Measurements from ENCODE around the gene ZNF92.
"Not testable (repeated sequence)": the region's sequence is repeated elsewhere in the genome, so short reads cannot be mapped to it uniquely, and the experiment has no call there.

The ZNF92 gene

DNA sequence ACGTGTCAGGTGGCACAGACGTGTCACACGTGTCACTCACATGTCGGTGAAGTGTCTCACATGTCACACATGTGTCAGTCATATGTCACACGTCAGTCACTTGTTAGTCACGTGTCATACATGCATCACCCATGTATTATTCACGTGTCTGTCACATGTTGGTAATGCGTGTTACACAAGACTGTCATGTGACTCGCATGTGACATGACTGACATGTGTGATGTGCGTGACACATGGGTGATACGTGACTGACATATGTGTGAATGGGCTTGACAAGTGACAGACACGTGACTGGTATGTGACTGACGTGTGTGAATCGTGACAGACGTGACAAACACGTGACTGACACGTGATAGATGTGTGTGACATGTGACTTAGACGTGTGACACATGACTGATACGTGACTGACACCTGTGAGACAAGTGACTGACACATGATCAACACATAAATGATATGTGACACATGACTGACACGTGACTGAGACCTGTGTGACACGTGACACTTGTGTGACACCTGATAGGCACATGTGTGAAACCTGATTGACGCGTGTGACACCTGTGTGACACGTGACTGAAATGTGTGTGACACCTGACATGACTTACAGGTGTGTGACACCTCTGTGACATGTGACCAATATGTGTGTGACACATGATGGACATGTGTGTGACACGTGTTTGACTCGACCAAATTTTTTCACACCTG, 56.1 kb downstream of the ZNF92 start:
- DNase-seq (ENCODE audit: low read depth) = no peak

DNA sequence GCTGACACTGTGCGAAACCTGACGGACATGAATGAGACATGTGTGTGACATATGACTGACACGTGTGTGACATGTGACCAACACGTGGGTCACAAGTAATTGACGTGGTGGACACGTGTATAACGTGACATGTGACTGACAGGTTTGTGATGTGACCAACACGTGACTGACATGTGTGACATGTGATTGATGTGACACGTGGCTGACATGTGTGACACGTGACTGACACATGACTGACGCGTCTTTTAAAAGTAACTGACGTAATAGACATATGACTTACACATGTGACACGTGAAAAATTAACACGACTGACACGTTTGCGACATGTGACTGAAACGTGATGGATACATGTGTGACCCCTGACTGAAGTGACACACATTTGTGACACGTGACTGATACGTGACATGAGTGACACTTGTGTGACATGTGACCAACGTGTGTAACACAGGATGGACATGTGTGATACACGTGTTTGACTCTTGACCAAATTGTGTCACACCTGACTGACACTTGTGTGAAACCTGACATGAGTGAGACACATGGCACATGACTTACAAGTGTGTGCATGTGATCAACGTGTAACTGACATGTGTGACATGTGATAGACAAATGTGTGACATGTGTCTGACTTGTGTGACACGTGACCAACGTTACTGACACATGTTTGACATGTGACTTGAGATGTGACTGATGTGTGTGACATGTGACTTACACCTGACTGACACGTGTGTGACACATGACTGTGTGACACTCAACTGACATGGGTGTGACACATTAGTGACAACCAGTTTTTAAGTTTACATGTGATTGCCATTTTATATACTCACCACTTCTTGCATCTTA, 56.9 kb downstream of the ZNF92 start:
- no peak for DNase-seq (ENCODE audit: low read depth)

DNA sequence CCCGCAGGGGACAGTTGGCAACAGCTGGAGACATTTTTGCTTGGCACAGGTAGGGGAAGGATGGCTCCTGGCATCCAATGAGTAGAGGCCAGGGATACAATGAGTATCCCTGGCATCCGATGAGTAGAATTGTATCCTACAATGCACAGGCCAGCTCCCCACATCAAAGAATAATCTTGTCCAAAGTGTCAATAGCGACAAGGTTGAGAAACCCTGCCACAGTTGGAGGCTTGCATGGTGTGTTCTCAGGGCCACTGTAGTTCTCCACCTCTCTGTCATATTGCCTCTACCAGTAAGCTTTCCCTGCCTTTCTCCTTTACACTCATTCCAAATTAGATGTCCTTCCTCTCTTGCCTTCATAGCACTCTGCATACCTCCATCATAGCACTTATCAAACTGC, 60.7 kb downstream of the ZNF92 start:
- DNase-seq (ENCODE audit: low read depth) = no peak

DNA sequence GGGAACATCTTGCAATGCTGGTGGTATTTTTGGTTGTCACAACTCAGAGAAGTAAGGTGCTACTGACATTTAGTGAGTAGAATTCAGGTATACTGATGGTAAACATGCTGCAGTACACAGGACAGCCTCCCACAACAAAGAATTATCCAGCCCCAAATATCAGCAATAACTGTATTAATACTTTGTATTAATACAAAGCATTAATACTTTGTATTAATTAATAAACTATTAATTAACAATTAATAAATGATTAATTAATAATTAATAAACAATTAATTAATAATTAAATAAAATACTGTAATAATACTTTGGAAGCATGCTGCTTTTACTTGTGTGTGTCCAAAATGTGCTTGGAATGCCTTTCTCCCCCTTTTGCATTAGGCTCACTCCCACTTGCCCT, 62.5 kb downstream of the ZNF92 start:
- no peak for DNase-seq (ENCODE audit: low read depth)

DNA sequence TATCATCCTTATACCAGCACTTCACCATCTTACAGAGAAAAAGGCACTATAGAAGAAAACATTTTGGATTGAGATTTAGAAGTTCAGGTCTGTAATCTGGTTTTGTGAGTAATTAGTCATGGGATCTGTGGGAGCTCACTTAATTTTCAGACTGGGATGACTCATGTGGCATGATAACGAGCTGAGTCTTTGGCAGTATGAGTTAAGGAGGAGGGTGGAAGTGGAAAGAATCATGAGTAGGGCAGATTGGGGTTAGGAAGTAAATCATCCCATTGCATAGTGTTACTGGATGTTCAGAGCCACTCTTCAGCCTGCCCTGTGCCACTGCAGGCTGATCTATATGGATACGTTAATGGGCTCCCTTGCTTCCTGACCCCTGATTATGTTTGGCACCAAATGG, 64.9 kb downstream of the ZNF92 start:
- no peak for DNase-seq (ENCODE audit: low read depth)

DNA sequence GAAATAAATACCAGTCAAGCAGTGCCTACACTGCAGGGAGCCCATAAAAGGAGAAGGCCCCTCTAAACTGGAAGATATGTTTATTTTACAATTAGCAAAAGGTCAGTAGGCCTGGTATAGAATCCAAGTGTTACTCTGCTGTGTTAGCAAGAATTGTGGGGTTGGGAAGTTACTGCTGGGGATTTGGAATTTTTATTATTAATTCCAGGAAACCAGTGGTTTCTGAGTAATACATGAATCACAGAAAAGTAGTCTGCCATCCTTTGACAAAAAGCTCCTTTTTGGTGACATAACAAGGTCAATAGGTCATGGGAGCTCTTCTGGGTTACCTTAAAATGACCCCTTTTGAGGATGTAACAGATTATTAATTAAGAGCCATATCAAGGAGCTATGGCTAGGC, 67.4 kb downstream of the ZNF92 start:
- no peak for DNase-seq (ENCODE audit: low read depth)

DNA sequence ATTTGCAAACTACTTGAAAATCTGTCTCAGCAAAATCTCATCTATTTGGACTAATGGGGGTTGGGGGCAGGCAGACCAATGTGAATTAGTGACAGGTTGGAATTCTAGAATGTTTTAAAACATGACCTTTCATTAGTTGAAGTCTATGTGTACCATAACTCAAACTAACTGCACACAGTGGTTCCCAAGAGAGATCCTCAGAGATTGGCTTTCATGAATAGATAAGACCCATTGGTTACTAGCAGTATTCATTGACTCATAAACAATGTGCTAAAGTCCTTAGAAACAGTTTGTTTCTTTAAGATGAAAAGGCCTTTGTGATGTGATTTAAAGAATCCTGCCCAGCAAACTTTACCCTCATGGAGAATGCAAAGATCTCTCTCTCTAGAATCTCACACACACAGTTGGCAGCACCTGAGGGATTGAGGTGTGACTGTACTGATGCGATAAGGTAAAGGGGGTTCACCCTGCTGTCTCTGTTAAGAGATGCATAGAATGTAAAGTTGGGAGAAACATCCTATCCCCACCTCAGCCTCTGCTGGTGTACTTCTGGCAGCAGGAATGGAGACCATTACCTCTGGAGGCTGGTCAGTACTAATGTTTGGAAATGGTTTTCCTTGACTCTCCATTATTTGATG, 70.7 kb downstream of the ZNF92 start:
- no peak for DNase-seq (ENCODE audit: low read depth)

DNA sequence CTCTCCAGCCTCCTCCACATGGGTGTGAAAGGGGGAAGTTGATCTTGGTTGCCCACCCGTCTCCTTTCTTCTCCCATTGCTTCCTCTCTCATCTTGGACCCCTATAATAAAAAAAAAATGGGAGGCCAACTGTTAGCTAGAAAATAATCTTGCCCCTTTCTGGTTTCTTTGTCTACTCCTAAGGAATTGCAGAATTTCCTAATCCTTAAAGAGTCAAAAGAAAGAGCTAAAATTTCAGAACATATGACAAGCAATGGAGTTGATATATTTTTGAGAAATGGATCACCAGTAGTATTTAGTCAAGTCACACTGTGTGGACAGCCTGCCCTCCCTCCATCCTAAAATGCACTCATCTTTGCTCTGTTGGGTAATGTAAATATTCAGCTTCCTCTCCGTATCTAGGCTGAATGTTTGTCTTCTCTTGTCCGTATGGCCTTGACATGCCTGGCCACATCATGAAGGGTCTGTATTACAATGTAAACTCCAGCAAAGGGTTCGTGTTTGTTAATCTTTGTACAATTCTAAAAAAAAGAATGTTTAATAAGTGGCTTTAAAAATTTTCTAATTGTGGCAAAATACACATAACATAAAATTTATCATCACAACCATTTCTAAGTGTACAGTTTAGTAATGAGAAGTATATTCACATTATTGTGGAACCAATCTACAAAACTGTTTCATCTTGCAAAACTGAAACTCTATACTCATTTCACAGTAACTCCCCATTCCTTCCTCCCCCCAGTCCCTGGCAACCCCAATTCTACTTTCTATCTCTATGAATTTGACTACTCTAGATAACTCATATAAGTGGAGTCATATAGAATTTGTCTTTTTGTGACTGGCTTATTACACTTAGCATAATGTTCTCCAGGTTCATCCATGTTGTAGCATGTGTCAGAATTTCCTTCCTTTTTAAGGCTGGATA, 71.5 kb downstream of the ZNF92 start:
- no peak for DNase-seq (ENCODE audit: low read depth)

DNA sequence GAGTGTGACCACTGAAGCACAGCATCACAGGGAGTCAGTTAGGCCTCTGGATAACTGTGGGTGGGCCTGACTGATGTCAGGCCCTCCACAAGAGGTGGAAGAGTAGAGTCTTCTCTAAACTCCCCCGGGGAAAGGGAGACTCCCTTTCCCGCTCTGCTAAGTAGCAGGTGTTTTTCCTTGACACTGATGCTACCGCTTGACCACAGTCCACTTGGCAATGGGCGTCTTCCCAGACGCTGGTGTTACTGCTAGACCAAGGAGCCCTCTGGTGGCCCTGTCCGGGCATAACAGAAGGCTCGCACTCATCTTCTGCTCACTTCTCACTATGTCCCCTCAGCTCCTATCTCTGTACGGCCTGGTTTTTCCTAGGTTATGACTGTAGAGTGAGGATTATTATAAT, 73.4 kb downstream of the ZNF92 start:
- DNase-seq (ENCODE audit: low read depth) = not testable (repeated sequence)

DNA sequence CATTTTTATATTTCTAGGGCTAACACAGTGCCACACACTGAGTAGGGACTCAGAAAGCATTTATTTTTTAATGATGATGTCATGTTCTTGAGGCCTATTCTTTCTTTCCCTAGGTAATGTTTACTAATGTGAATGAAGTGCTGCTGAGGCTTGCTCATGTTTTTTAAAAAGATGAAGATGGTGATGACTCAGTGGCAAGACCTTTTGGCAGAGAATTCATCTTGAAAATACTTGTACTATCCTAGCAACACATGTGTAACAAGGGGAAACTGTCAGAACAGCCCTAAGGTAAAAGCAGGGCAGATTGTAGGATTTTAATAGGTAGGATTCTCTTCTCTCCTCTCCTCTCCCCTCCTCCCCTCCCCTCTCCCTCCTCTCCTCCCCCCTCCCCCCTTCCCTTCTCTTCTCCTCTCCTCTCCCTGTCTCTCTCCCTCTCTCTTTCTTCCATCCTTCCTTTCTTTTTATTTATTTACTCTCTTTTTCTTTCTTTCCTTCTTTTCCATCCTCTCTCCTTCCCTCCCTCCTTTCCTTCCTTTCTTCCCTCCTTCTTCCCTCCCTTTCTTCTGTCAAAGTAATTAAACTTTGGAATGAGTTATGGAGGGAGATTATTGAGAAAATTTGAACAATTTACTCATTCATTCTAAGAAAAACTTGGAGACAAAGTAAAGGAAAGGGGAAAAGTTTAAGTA, 75.3 kb downstream of the ZNF92 start:
- no peak for DNase-seq (ENCODE audit: low read depth)

DNA sequence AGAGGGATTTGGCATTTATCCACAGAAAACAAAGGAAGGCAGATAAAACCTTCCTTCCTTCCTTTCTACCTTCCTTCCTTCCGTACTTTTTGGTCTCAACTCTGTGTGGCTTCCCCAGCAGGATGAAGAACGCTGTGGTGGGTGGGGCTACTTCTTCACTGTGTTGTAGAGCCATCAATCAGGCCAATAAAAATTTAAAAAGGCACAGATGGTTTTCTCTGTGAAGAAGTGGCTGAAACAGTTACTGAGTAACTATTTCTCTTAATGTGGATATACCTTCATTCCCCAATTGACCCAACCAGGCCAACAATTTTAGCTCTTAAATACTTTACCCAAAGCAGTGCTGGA, 75.8 kb downstream of the ZNF92 start:
- DNase-seq (ENCODE audit: low read depth) = no peak
